Epidermal melanocyte (primary cell): ENCODE measurements around the gene CLDN14.

Source experiments
- DNase-seq: peaks from one replicate; pipeline ENCODE4 v3.0.0; 2011; ENCODE audit warnings: low spot score; ENCODE audit not compliant: insufficient read length

The CLDN14 gene

GRCh38 chr21:36472377-36472776, 7.5 kb downstream of the CLDN14 start:
- no peak for DNase-seq

GRCh38 chr21:36471254-36471723, 8.6 kb downstream of the CLDN14 start:
- no peak for DNase-seq

- no peak for DNase-seq
Measured at GRCh38 chr21:36470294-36470693, 9.6 kb downstream of the CLDN14 start.

- DNase-seq: no peak
Measured at GRCh38 chr21:36466061-36466511, 13.8 kb downstream of the CLDN14 start.

- DNase-seq: no peak
Measured at GRCh38 chr21:36465478-36465877, 14.4 kb downstream of the CLDN14 start.

- no peak for DNase-seq
Measured at GRCh38 chr21:36464590-36464989, 15.3 kb downstream of the CLDN14 start.

- DNase-seq: no peak
Measured at GRCh38 chr21:36463991-36464390, 15.9 kb downstream of the CLDN14 start.

GRCh38 chr21:36463204-36463603, 16.7 kb downstream of the CLDN14 start:
- no peak for DNase-seq

GRCh38 chr21:36461918-36462486, 17.9 kb downstream of the CLDN14 start:
- DNase-seq: no peak

GRCh38 chr21:36461277-36461917, 18.5 kb downstream of the CLDN14 start:
- no peak for DNase-seq

- no peak for DNase-seq
Measured at GRCh38 chr21:36460866-36461265, 19.1 kb downstream of the CLDN14 start.

- no peak for DNase-seq
Measured at GRCh38 chr21:36459098-36459497, 20.8 kb downstream of the CLDN14 start.

- no peak for DNase-seq
Measured at GRCh38 chr21:36456729-36457414, 23.1 kb downstream of the CLDN14 start.

GRCh38 chr21:36454706-36455105, 25.2 kb downstream of the CLDN14 start:
- no peak for DNase-seq

- DNase-seq: no peak
Measured at GRCh38 chr21:36454093-36454531, 25.8 kb downstream of the CLDN14 start.

- DNase-seq: no peak
Measured at GRCh38 chr21:36452281-36452825, 27.6 kb downstream of the CLDN14 start.

- DNase-seq: no peak
Measured at GRCh38 chr21:36451506-36451905, 28.4 kb downstream of the CLDN14 start.

- DNase-seq: no peak
Measured at GRCh38 chr21:36450511-36450910, 29.4 kb downstream of the CLDN14 start.

GRCh38 chr21:36446301-36446700, 33.6 kb downstream of the CLDN14 start:
- no peak for DNase-seq

GRCh38 chr21:36441715-36442114, 38.2 kb downstream of the CLDN14 start:
- DNase-seq: no peak

GRCh38 chr21:36437745-36438128, 42.2 kb downstream of the CLDN14 start:
- DNase-seq: no peak
